Astrocyte of the cerebellum (primary cell): Measurements from ENCODE around the gene THEMIS.

Source experiments
- DNase-seq: peaks from one replicate; pipeline ENCODE4 v3.0.0-alpha.2; 2011; ENCODE audit warnings: low read depth
- H3K4me3 ChIP-seq: 2 replicates; pipeline ENCODE4 v1.5.1; 2011; ENCODE audit warnings: mild to moderate bottlenecking, low read depth, low read length, moderate library complexity
- CTCF ChIP-seq: IDR thresholded peaks from 2 replicates; pipeline ENCODE4 v1.5.1; 2012; ENCODE audit warnings: low read length, low read depth, moderate library complexity, mild to moderate bottlenecking; ENCODE audit errors: missing control alignments
- in situ Hi-C: cut with HindIII; loops from 2 replicates; pipeline ENCODE4 v1.10.0; 2017; ENCODE audit warnings: low sequenced_read_pairs

Gene THEMIS

GRCh38 chr6:127869183-127869582, 31.7 kb downstream of the THEMIS start:
- no peak for DNase-seq
- H3K4me3 ChIP-seq: no peak overlapping the region
- TF ChIP-seq CTCF: no peak
- in situ Hi-C loops: no loop called here

- no peak for TF ChIP-seq CTCF
- H3K4me3 ChIP-seq: no peak overlapping the region
- no peak for DNase-seq
- in situ Hi-C loops: no loop called here
These were observed 32.5 kb downstream of the THEMIS start for GRCh38 chr6:127868338-127868737.

GRCh38 chr6:127866766-127867165, 34.1 kb downstream of the THEMIS start:
- in situ Hi-C loops: no loop called here
- no peak overlapping the region for H3K4me3 ChIP-seq
- no peak for TF ChIP-seq CTCF
- no peak for DNase-seq

GRCh38 chr6:127865108-127865507, 35.8 kb downstream of the THEMIS start:
- no peak for DNase-seq
- TF ChIP-seq CTCF: no peak
- no peak overlapping the region for H3K4me3 ChIP-seq
- in situ Hi-C loops: no loop called here

GRCh38 chr6:127864701-127865100, 36.2 kb downstream of the THEMIS start:
- in situ Hi-C loops: no loop called here
- DNase-seq: no peak
- H3K4me3 ChIP-seq: no peak overlapping the region
- no peak for TF ChIP-seq CTCF

- DNase-seq: no peak
- TF ChIP-seq CTCF: no peak
- in situ Hi-C loops: no loop called here
These were observed 40.1 kb downstream of the THEMIS start for GRCh38 chr6:127860723-127861122.

GRCh38 chr6:127859956-127860355, 40.9 kb downstream of the THEMIS start:
- TF ChIP-seq CTCF: no peak
- in situ Hi-C loops: no loop called here
- no peak for DNase-seq
- no peak overlapping the region for H3K4me3 ChIP-seq

More at GRCh38 chr6:127860723-127861122, 40.1 kb downstream of the THEMIS start:
- no peak overlapping the region for H3K4me3 ChIP-seq
